Vagina (tissue), 2 donors: Measurements from ENCODE around the gene ZSWIM6.

Source experiments
- POLR2A ChIP-seq, 2 donors: fragments of 450-650 bp; IDR thresholded peaks; one replicate each; pipeline ENCODE4 v1.6.1; 2017; ENCODE audit warnings: antibody characterized with exemption in 2 of 2, mild to moderate bottlenecking in 2 of 2, moderate library complexity in 2 of 2
- TF ChIP-seq, protein P1 (sequence below), 3 experiments: fragments of 450-650 bp in 2 of 3; fragments of 200-600 bp in 1 of 3; sonication (generic) in 1 of 3; IDR thresholded peaks; one replicate each; pipeline ENCODE4 v1.5.1; 2017 to 2019; ENCODE audit warnings: antibody characterized with exemption in 3 of 3, mild to moderate bottlenecking in 2 of 3, moderate library complexity in 2 of 3

DNA sequence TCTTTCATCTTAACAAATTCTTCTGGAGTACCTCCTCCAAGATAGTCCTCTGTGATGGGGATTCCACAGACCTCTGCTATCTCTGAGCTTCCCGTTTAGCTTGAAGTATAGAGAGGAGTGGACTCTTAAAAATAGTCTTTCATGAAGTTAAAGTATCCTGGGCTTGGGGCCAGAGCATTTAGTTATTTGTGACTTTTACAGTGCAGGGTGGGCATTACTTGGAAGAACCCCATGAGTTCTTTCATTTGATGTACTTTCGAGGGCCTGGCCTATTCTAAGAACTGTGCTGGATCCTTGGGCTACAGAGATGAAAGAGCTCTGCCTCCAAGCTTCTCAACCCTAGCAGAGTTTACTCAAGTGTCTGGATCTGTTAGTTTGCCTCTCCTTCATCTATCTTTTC is 131.5 kb downstream of the ZSWIM6 start:
- TF ChIP-seq, protein P1, sequence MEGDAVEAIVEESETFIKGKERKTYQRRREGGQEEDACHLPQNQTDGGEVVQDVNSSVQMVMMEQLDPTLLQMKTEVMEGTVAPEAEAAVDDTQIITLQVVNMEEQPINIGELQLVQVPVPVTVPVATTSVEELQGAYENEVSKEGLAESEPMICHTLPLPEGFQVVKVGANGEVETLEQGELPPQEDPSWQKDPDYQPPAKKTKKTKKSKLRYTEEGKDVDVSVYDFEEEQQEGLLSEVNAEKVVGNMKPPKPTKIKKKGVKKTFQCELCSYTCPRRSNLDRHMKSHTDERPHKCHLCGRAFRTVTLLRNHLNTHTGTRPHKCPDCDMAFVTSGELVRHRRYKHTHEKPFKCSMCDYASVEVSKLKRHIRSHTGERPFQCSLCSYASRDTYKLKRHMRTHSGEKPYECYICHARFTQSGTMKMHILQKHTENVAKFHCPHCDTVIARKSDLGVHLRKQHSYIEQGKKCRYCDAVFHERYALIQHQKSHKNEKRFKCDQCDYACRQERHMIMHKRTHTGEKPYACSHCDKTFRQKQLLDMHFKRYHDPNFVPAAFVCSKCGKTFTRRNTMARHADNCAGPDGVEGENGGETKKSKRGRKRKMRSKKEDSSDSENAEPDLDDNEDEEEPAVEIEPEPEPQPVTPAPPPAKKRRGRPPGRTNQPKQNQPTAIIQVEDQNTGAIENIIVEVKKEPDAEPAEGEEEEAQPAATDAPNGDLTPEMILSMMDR (IDR thresholded peaks at IDR 0.05) = no peak
- no peak for TF ChIP-seq POLR2A (IDR thresholded peaks at IDR 0.05)
